Measurements from ENCODE around the gene RYR1.

DNA sequence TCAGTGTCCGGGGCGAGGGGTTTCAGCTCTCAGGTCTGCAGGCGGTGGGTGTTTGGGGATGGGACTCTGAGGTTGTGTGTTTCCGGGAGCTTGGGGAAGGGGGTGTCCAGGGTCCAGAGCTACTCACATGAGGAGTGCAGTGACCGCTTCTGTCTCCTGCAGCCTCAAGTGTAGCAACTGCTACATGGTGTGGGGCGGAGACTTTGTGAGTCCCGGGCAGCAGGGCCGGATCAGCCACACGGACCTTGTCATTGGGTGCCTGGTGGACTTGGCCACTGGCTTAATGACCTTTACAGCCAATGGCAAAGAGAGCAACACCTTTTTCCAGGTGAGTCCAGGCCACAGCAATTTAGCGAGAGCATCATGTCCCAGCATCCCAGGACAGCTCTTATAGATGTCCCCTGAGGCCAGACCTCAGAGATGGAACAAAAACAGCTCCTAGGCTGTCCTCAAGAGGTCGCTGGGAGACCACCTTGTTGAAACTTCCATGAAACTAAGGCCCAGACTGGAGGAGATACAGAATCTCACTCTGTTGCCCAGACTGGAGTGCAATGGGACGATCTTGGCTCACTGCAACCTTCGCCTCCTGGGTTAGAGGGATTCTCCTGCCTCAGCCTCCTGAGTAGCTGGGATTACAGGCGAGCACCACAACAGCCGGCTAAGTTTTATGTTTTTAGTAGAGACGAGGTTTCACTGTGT lies 44.9 kb downstream of the RYR1 start:
- TF ChIP-seq, protein P1, sequence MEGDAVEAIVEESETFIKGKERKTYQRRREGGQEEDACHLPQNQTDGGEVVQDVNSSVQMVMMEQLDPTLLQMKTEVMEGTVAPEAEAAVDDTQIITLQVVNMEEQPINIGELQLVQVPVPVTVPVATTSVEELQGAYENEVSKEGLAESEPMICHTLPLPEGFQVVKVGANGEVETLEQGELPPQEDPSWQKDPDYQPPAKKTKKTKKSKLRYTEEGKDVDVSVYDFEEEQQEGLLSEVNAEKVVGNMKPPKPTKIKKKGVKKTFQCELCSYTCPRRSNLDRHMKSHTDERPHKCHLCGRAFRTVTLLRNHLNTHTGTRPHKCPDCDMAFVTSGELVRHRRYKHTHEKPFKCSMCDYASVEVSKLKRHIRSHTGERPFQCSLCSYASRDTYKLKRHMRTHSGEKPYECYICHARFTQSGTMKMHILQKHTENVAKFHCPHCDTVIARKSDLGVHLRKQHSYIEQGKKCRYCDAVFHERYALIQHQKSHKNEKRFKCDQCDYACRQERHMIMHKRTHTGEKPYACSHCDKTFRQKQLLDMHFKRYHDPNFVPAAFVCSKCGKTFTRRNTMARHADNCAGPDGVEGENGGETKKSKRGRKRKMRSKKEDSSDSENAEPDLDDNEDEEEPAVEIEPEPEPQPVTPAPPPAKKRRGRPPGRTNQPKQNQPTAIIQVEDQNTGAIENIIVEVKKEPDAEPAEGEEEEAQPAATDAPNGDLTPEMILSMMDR (conservative IDR thresholded peaks at IDR 0.05): no peak; the same call in 1 of the 2 replicates
- TF ChIP-seq ZFX (IDR thresholded peaks at IDR 0.05): no peak

Measured in C4-2B (cell line).